Activated CD8-positive, alpha-beta T cell treated with anti-CD3 and anti-CD28 coated beads, Interleukin-2, amount 10 ng/mL, durations not matched to agents 7 days and 5 days (primary cell): Measurements from ENCODE around the gene CTNND2. TPM values are rescaled to one million over a fixed set of nuclear protein-coding genes. Genes with fewer than 3 reads are reported as not detected.
A peak's percentile ranks its signal among the peaks of the same experiment; 100 is the strongest.

ENCODE experiments used
- ATAC-seq: fragments of 150-1000 bp; cut with Tn5 transposase; one replicate; pipeline ENCODE4 v1.10.0; 2021; ENCODE audit warnings: moderate library complexity
- CTCF ChIA-PET: fragments of 350-600 bp; sonication (Branson Sonifier 250); formaldehyde crosslinking; loops from one replicate; lab custom pipeline; 2021; ENCODE audit warnings: antibody characterized with exemption; lab: Charles Lee
- POLR2A ChIA-PET: fragments of 350-600 bp; sonication (Branson Sonifier 250); formaldehyde crosslinking; loops from one replicate; lab custom pipeline; 2021; ENCODE audit warnings: antibody characterized with exemption; lab: Charles Lee
- DNase-seq: peaks from one replicate; pipeline ENCODE4 v3.0.0-alpha.2; 2020
- H3K27ac Mint-ChIP-seq: one replicate; pipeline ENCODE4 v1.8.0; 2021; ENCODE audit warnings: mild to moderate bottlenecking, mixed read lengths
- H3K27me3 Mint-ChIP-seq: one replicate; pipeline ENCODE4 v1.8.0; 2021; ENCODE audit warnings: low read depth, mixed read lengths
- H3K36me3 Mint-ChIP-seq: one replicate; pipeline ENCODE4 v1.8.0; 2021; ENCODE audit warnings: low read depth, mixed read lengths
- H3K4me1 Mint-ChIP-seq: one replicate; pipeline ENCODE4 v1.8.0; 2021; ENCODE audit warnings: low read depth, mixed read lengths
- H3K4me3 Mint-ChIP-seq: one replicate; pipeline ENCODE4 v1.8.0; 2021; ENCODE audit warnings: mild to moderate bottlenecking, mixed read lengths
- H3K9me3 Mint-ChIP-seq: one replicate; pipeline ENCODE4 v1.8.0; 2022; ENCODE audit warnings: mixed read lengths; ENCODE audit not compliant: insufficient read depth
- total RNA-seq, 2 experiments: library from RNA; stranded (reverse); gene quantifications; one replicate each; pipeline ENCODE4 v1.2.3, GENCODE V29; 2021

CTNND2 gene
- total RNA-seq, 2 experiments from 2014 or later: not detected

- Mint-ChIP-seq H3K27me3 (no peaks in the 10 kb centered on the region), H3K36me3 (no peaks in the 10 kb centered on the region), H3K4me1 (peaks cover 8% of the 10 kb centered on the region), H3K27ac (no peak overlapping the region), H3K4me3 (no peak overlapping the region), H3K9me3 (no peaks in the 10 kb centered on the region)
- POLR2A ChIA-PET: no interaction called here
- DNase-seq (no peak), ATAC-seq (no peak)
- CTCF ChIA-PET: no interaction called here
Observed at GRCh38 chr5:11239261-11240015, 664.8 kb downstream of the CTNND2 start.

- Mint-ChIP-seq H3K4me3 (no peak overlapping the region), H3K27ac (peak overlapping the region; percentile 65), H3K4me1 (peaks cover 20% of the 10 kb centered on the region), H3K36me3 (no peaks in the 10 kb centered on the region), H3K9me3 (peaks cover 12% of the 10 kb centered on the region), H3K27me3 (no peaks in the 10 kb centered on the region)
- ATAC-seq: peak; percentile 76
- ChIA-PET CTCF (interaction anchor here (1.2 kb wide), 1 partner anchor 17 kb away, joined by 3 read pairs; no protein-coding TSS in a partner anchor), POLR2A (no interaction called here)
- DNase-seq: peak; percentile 25
Observed at GRCh38 chr5:11234501-11234911, 669.7 kb downstream of the CTNND2 start.

GRCh38 chr5:11230890-11231289, 673.4 kb downstream of the CTNND2 start:
- H3K4me1 Mint-ChIP-seq: peaks cover 20% of the 10 kb centered on the region
- ChIA-PET POLR2A (no interaction called here), CTCF (no interaction called here)
- peaks cover 12% of the 10 kb centered on the region for H3K9me3 Mint-ChIP-seq
- no peaks in the 10 kb centered on the region for H3K27me3 Mint-ChIP-seq
- ATAC-seq (no peak), DNase-seq (no peak)
- H3K27ac Mint-ChIP-seq: no peak overlapping the region
- H3K36me3 Mint-ChIP-seq: no peaks in the 10 kb centered on the region
- no peak overlapping the region for H3K4me3 Mint-ChIP-seq

GRCh38 chr5:11227064-11227463, 677.2 kb downstream of the CTNND2 start:
- H3K9me3 Mint-ChIP-seq: peaks cover 5% of the 10 kb centered on the region
- no peaks in the 10 kb centered on the region for H3K27me3 Mint-ChIP-seq
- no peaks in the 10 kb centered on the region for H3K4me1 Mint-ChIP-seq
- CTCF ChIA-PET: no interaction called here
- no peak overlapping the region for H3K27ac Mint-ChIP-seq
- POLR2A ChIA-PET: no interaction called here
- ATAC-seq (no peak), DNase-seq (no peak)
- H3K36me3 Mint-ChIP-seq: no peaks in the 10 kb centered on the region
- H3K4me3 Mint-ChIP-seq: no peak overlapping the region

- ChIA-PET POLR2A (no interaction called here), CTCF (no interaction called here)
- Mint-ChIP-seq H3K4me3 (no peak overlapping the region), H3K4me1 (no peaks in the 10 kb centered on the region), H3K27me3 (no peaks in the 10 kb centered on the region), H3K36me3 (no peaks in the 10 kb centered on the region), H3K9me3 (no peaks in the 10 kb centered on the region), H3K27ac (no peak overlapping the region)
- ATAC-seq (no peak), DNase-seq (no peak)
Observed at GRCh38 chr5:11224436-11225187, 679.6 kb downstream of the CTNND2 start.

- no peak overlapping the region for H3K27ac Mint-ChIP-seq
- H3K4me3 Mint-ChIP-seq: no peak overlapping the region
- no peaks in the 10 kb centered on the region for H3K9me3 Mint-ChIP-seq
- POLR2A ChIA-PET: no interaction called here
- H3K4me1 Mint-ChIP-seq: no peaks in the 10 kb centered on the region
- H3K27me3 Mint-ChIP-seq: no peaks in the 10 kb centered on the region
- CTCF ChIA-PET: no interaction called here
- ATAC-seq (no peak), DNase-seq (no peak)
- no peaks in the 10 kb centered on the region for H3K36me3 Mint-ChIP-seq
Observed at GRCh38 chr5:11222169-11222568, 682.1 kb downstream of the CTNND2 start.

GRCh38 chr5:11214864-11215644, 689.2 kb downstream of the CTNND2 start:
- POLR2A ChIA-PET: no interaction called here
- no peak overlapping the region for H3K4me3 Mint-ChIP-seq
- no peak for ATAC-seq
- DNase-seq: no peak
- no peaks in the 10 kb centered on the region for H3K27me3 Mint-ChIP-seq
- no peaks in the 10 kb centered on the region for H3K4me1 Mint-ChIP-seq
- CTCF ChIA-PET: no interaction called here
- no peak overlapping the region for H3K27ac Mint-ChIP-seq
- no peaks in the 10 kb centered on the region for H3K36me3 Mint-ChIP-seq
- no peaks in the 10 kb centered on the region for H3K9me3 Mint-ChIP-seq

GRCh38 chr5:11212706-11213105, 691.5 kb downstream of the CTNND2 start:
- DNase-seq: no peak
- Mint-ChIP-seq H3K36me3 (no peaks in the 10 kb centered on the region), H3K9me3 (no peaks in the 10 kb centered on the region), H3K4me3 (no peak overlapping the region), H3K4me1 (no peaks in the 10 kb centered on the region), H3K27ac (no peak overlapping the region), H3K27me3 (no peaks in the 10 kb centered on the region)
- ATAC-seq: no peak
- POLR2A ChIA-PET: interaction anchor here (0.6 kb wide), 1 partner anchor 8 kb away, joined by 3 read pairs; no protein-coding TSS in a partner anchor
- CTCF ChIA-PET: interaction anchor here (1.1 kb wide), 1 partner anchor 8 kb away, joined by 3 read pairs; no protein-coding TSS in a partner anchor

- Mint-ChIP-seq H3K4me1 (no peaks in the 10 kb centered on the region), H3K36me3 (no peaks in the 10 kb centered on the region), H3K27ac (no peak overlapping the region), H3K9me3 (no peaks in the 10 kb centered on the region), H3K4me3 (no peak overlapping the region), H3K27me3 (no peaks in the 10 kb centered on the region)
- ChIA-PET POLR2A (no interaction called here), CTCF (no interaction called here)
- DNase-seq (no peak), ATAC-seq (no peak)
Observed at GRCh38 chr5:11197726-11198125, 706.5 kb downstream of the CTNND2 start.

GRCh38 chr5:11191673-11192072, 712.6 kb downstream of the CTNND2 start:
- H3K4me1 Mint-ChIP-seq: no peaks in the 10 kb centered on the region
- H3K27ac Mint-ChIP-seq: no peak overlapping the region
- no peaks in the 10 kb centered on the region for H3K9me3 Mint-ChIP-seq
- no peak overlapping the region for H3K4me3 Mint-ChIP-seq
- ChIA-PET CTCF (no interaction called here), POLR2A (no interaction called here)
- no peaks in the 10 kb centered on the region for H3K27me3 Mint-ChIP-seq
- H3K36me3 Mint-ChIP-seq: no peaks in the 10 kb centered on the region
- DNase-seq: no peak
- ATAC-seq: no peak

- POLR2A ChIA-PET: no interaction called here
- CTCF ChIA-PET: no interaction called here
- Mint-ChIP-seq H3K27ac (no peak overlapping the region), H3K4me3 (no peak overlapping the region), H3K36me3 (no peaks in the 10 kb centered on the region), H3K9me3 (no peaks in the 10 kb centered on the region), H3K4me1 (no peaks in the 10 kb centered on the region), H3K27me3 (no peaks in the 10 kb centered on the region)
- ATAC-seq: no peak
- no peak for DNase-seq
Observed at GRCh38 chr5:11182441-11183080, 721.7 kb downstream of the CTNND2 start.
